Stimulated activated CD4-positive, alpha-beta T cell treated with anti-CD3 and anti-CD28 coated beads, Interleukin-1b, Interleukin-23, amount 100 ng/mL, for 1 hour (primary cell): ENCODE measurements around the gene FAM120B.

Experiments used
- DNase-seq, 2 donors: peaks; one replicate each; pipeline ENCODE4 v3.0.0-alpha.2; 2020; ENCODE audit warnings: low read depth in 2 of 2

Gene FAM120B

DNA sequence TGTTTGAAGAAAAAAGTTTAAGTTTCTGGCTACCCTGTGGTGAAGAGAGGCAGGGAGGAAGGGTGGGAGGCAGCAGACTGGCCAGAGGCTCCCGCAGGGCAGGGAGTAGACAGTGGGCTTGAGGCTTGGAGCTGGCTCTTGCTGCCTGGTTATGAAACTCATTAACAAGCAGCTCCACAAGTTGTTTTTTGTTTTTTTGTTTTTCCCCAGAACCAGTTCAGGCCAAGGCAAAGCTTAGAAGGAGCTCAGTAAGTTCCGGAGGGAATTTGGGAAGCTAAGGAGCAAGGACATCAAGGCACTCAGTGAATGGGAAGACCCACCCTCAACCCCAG is 19.7 kb upstream of the FAM120B start:
- DNase-seq, result no peak

DNA sequence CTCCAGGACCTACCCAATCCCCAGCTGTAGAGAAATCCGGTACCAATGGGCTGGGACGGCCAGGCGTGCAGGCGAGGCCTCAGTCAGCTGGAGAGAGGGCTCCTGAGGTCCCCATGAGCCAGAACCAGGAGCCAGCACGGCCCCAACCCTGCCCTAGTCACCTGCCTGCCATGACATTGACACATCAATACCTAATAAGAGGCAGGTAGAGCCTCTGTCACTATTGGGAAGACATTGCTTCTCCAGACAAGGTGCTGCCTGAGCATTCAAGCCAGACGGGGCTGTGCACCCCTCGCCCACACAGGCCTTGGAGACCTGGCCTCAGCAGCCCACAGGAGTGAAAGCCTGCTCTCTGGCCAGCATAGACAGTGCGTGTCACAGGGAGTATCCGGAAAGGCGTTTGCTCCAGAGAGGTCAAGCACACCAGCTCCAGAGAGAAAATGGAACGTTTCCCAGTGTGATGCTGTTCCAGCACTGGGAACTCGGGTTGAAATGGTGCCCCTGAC is 19.1 kb upstream of the FAM120B start:
- DNase-seq, result no peak

DNA sequence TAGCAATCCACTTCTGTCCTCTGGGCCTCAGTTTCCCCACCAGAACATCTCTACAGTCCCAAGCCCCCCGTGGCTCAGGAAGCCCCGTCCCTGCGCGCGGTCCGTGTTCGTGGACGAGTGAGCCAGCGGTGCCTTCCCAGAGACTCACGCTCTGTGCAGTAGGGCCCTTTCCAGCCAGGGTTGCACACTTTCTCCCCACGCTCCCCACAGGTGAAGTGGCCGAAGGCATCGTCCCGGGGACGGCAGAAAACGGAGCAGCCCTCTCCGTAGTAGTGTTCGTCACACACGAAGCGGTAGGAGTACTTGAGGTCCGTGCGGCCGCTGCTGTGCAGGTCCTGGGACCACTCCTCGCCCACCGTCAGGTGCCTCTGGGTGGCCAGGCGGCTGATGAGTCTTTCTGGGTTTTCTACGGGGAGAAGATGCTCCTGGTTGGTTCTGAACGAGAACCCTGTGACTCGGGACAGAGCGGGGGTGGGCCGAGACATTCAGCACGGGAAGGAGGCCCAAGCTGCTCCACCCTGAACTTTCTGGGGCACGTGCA is 18.4 kb upstream of the FAM120B start:
- no peak for DNase-seq

DNA sequence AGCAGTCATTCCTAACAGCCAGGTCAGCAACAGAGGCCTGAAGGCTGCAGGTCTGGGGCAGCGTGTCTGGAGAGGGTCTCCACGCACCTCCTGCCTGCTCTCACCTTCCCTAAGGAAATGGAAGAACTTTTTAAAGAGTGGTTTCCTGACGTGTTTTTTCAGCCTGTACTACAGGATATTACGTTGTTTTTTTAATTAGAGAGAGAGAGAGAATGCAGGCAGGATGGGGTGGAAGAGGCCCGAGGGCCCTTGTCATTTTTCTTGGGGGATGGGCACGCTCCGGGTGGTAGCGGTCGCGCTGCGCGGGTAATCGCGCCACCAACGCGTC is 17.7 kb upstream of the FAM120B start:
- DNase-seq, result no peak

DNA sequence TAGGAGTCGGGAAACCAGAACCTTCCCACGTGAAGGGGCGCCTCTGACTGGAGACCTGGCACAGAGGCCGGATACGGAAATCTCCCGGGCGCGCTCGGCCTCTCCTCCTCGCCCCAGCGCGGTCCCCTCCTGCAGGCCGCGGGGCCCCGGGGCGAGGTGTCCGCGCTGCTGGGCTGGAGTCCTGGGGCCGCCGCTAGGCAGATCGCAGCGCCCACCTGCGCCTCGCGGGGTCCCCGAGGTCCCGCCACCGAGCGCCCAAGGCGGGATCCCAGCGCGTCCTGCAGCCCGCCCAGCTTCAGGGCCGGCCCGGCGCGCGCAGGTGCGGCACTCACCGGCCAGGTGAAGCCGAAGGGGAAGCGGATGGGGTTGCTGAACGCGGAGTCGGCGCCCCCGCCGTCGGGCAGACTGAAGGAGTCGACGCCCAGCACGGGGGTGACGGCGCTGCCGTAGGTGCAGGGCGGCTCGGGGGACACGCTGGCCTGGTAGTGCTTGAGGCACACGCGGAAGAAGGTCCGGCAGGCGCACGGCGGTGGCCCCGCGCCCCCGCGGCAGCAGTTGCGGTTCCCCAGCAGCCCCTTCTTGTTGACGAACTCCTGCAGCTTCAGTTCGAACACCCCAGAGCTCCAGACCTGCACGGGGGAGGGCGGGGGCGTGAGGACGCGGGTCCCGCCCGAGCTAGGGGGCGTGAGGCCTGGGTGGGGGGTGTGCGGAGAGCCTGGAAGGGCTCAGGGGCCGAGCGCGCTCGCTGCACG is 17.2 kb upstream of the FAM120B start:
- DNase-seq, result no peak

DNA sequence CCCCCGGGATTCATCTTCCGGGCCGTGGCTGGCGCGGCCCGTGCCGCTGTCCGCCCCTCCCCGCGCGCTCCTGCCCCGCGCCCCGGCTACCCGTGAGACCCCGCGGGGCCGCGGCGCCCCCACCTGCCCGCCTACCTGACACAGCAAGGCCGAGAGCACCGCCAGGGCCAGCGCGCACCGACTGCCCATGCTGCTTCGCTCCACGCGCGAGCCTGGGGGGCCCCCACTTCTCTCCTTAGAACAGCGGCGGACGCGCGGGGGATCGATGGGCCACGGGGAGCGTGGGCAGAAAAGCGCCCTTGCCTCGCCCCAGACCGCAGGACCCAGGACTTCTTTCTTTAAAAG is 16.6 kb upstream of the FAM120B start:
- DNase-seq, result no peak

DNA sequence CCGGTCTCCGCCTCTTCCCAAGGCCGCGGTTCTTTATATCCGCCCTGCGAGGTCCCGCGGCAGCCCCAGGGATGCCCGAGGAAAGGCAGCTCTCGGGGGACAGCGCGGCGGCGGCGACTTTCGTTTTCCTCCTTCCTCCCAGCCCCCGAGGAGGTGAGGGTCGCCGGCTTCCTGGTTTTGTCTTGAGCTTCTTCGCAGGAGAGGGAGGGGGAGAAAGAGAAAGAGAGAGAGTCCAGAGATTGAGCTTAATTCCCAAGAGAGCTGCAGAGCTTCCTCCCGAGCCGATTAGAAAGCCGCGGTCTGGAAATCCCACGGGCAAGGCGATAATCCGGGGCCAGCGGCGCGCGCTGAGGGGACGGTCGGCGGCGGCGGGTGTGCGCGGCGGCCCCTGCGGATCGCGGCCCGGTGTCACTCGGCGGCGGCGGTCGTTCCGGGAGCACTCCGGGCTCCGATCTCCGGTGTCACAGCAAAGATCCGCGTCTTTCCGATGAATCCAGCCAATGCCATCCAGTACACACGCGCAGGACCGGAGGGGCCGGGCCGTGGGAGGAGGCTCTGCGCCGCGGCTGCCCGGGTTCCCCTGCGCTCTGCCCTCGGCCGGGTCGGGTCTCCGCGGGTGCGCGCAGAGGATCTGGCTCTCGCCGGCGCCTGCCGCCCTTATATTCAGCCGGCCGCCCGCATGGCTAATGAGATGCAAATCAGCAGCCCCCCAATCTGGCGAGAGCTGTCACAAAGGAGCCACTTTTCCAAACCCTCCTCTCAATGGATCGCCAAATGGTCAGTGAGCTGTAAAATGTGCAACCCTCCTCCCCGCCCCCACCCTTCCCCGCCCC is 16.0 kb upstream of the FAM120B start, which contains the start of gene DLL1:
Gene DLL1, minus strand, starts transcription at position 783 of the 833 bp plus-strand sequence. CDS start 939 bp downstream, outside the sequence.
- DNase-seq, result no peak

DNA sequence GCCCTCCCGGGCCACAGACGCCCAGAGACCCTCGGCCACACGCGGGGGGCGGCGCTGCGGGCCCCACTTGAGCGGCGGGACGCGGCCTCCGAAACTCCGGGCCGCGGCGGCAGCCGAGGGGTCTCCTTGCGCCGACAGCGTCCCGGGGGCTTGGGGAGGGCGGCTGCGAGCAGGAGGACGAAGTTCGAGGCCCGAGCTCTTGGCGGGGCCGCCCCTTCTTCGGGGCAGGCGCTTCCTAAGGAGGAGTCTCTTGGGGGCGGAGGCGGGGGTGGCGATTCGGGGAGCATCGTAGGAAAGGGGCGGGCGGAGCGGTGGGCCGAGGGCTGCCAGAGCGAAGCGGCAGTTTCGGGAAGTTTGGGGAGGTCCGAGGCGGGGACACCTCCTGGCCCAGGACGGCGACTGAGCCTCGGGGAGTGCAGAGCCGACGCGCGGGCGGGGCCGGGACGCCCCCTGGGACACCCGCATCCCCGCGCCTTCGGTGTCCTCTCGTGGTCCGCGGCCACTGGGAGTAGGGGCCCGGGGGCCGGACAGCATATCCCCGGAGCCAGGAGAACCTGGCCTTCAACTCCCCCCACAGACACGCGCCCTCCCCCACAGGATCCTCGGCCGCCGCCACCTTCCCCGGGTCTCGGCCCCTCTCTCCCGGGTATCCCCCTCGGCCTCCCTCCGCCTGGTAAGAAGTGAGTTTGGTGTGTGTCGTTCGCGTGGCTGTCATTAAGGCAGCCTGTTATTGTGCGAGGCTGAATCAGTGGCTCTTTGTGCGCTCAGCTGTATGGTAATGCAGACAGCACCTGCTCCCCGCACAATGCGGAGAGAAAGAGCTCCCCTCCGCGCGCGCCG is 15.1 kb upstream of the FAM120B start:
- DNase-seq, result no peak

DNA sequence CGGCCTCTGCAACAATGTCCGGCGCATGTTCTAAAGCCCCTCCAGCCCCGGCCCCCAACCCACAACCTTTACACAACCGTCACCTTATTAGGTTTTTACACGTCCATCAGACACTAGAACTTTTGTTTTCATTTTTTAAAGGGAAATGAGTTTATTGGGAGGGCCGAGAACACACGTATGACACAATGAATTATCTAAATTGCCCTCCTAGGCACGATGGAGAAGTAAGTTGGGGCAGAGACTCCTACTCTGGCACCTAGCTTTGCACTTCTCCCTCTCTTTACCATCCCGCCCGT is 14.5 kb upstream of the FAM120B start:
- no peak for DNase-seq

DNA sequence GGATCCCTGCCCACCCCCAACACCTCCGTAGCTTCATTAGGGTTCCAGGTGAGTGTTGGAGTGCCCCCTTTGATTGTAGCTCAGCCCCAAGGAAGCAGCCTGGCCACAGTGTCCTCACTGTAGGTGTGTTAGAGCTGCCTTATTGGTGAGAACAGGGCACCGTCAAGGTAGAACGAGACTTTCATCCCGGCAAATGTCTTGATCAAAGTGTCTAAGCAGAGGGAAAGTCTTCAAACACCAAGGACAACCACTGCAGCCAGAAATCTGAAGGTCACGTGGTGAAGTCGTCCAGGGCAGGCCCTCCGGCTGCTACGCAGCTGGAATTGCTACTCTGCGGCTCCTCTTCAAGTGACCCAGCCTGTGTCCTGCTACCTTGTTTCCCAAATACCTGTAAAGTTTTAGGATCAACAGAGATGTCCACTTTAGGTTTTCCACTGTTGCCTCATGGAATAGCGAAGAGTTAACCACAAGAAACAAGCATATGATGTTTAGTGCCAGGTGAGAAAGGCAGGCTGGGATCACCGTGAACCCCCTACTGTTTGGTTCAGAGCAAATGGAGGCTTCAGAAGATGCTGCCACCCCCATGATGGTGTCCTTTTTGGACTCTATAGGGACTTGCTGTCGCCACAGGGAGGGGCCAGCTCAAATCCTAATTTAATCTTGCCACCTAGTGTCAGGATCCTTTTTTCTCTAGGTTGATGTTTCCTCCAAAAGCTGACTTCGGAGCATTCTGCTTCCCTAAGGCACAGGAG is 14.0 kb upstream of the FAM120B start:
- DNase-seq, result no peak

DNA sequence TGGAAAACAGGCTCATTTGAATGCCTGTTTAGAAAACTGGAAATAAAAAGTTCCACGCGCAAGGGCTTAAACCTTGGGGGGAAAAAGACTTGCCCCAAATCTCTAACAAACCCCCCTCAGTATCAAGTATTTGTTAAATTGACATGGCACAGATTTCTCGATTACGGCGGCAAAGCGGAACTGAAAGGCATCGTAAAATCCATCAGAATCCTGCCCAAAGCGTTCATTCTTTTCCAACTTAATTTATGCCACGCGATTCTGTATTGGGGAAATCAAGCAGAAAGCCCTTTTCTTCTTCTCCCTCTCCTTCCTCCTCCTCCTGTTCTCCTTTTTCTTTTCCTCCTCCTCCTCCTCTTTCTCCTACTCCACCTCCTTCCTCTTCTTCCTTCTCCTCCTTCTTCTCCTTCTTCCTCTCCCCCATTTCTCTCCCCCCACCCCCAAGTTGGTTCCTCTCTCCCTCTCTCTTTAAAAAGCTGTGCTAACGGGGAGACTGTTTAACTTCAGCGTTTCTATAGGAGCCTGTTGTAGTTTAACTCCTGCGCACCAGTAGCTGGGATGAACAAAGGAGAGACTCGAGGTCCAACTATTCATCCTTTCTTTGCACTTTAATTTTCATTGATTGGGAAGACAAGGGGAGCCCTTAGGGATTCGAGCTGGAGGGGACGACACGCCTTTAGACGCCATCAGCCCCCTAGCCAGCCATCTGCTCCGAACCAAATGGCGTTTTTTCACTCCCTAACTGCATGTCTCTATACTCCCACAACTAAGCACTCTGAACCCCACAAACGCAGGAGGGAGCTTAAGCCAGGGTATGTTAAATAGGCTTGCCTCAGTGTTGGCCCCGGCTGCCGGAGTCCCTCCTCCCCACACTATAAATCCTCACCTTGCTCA is 13.0 kb upstream of the FAM120B start:
- no peak for DNase-seq

DNA sequence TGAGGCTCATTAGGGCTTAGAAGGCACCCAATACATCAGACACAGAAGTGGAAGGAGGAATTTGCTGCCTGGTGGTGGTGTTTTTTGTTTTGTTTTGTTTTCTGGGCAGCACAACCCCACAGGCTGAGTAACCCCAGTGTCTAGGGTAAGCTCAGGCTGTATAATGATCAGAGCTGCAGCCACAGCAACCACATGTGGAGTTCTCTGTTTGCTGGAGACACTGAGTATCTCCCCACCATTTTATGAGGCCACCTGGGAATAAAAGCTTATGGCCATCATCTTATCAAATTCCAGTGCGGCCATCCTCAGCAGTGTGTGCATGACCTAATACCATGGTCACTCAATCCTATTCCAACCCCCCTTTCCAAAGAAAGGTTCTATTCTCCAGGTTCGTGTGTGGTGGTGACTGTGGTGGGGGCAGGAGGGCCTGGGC is 12.2 kb upstream of the FAM120B start:
- DNase-seq, result no peak

DNA sequence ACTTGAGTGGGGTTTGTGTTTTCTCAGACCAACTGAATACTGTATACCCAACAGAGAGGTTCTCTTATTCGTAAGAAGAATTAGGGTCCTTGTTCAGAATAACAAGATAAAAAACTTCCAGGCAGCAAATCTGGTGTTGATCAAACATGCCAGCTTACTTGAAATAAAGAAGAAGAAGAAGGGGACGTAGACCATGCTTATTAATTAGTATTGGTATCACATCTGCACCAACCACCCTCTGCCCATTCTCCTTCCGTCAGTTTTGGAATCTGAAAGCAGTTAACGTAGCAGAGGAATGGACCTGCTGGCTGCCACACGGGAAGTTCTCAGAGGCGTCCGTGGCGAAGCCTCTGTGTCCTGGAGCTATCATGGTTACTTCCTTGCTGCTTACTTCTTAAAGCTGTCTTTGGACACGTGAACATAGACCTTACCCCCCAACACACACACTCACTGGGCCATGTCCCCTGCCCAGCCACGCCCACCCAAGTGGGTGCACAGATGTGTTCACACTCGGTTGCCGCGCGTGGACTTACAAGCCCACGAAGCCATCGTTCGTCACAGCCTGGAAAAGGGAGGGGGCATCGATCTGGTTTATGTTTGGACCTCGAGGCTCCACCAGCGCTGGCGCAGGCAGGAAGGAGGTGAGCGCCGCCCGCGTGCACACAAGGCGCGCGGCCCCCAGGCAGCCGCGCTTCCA is 11.6 kb upstream of the FAM120B start:
- DNase-seq, result no peak

DNA sequence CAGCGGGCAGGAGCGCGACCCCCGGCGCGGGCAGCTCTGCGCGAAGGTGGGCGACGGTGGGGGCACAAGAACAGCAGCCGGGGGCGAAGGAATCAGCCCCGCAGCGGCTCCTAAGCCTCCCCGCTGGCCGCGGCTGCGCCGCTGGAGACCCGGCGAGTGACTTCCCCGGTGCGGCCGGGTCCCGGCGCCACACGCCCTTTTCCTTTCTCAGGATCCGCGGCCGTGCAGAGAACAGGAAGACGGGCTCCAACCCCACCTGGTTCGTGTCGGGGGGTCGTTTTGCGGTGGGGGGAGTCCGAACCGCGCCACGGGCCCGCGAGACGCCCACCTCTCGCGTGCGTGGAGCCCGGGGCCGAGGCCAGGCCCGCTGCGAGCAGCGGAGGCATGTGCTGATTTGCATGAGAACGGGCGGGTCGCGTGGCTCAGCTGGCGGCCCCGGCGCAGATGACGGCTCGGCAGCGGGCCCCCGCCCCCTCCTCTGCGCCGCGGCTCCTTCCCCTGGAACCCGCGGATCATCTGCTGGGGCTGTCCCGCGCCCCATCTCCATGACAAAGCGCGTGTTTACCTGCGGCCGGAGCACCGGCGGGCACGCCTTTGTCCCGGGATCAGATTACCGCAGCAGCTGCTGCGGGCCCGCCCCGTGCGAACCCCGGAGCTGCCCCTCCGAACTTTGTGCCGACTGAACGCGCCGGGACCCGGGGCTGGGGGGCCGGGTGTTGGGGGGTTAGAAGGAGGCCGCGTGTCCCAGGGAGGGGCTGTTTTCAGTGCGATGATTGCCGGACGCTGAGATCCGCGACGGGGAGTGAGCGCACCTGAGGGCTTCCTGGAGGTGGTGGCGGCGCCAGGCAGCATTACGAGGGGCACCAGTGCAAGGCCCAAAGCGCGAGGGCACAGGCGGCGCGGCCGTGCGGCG is 10.8 kb upstream of the FAM120B start:
- no peak for DNase-seq

DNA sequence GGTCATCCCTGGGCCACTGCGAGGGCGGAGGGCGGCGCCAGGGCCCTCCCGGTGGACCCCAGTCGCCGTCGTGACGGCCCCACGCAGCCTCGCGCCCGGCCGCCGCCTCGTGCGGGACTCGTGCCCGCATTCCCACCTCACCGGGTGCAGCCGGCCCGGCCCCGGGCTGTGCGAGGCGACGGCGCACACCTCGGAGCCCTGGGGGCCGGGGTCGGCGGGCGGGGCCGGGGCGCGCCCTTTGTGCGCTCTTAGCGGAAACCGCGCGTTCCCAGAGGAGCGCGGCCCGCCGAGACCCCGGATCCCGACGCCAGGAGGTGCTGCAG is 10.2 kb upstream of the FAM120B start:
- DNase-seq, result no peak

DNA sequence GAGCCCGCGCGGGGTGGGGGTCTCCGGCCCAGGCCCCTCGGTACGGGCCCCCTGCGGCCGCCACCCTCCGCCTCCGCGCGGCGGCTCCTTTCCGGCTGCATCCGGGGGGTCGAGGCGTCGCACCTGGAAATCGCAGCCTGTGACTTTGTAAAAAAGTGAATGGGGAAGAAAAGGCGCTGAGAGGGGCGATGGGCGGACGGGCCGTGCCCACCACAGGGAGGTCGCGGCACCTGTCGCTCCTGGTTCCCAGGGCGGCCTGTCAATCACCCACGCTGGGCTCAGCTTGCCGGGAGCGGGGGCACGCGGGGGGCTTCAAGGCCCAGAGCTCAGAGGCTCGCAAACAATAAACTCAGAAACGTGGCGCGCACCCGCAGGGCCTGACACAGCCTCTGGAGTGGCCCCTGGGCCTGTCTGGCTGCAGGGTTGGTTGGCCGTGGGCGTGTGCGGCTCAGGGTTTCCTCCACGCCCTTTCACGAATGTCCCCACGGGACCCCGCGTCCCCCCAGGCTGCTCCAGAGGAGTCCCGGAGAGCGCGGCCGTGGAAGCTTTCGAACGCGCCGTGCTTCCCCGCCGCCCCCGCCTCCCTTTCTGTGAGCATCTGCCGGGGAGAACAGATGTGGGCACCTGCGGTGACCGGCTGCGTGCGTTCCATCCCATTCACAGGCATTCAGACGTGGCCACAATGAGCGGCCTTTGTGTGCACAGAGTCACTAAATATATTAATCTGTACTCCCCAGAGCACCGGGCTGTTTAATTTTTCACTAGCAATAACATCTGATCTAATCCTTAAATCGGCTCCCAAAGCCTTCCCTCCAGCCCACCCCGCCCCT is 9.6 kb upstream of the FAM120B start:
- no peak for DNase-seq

DNA sequence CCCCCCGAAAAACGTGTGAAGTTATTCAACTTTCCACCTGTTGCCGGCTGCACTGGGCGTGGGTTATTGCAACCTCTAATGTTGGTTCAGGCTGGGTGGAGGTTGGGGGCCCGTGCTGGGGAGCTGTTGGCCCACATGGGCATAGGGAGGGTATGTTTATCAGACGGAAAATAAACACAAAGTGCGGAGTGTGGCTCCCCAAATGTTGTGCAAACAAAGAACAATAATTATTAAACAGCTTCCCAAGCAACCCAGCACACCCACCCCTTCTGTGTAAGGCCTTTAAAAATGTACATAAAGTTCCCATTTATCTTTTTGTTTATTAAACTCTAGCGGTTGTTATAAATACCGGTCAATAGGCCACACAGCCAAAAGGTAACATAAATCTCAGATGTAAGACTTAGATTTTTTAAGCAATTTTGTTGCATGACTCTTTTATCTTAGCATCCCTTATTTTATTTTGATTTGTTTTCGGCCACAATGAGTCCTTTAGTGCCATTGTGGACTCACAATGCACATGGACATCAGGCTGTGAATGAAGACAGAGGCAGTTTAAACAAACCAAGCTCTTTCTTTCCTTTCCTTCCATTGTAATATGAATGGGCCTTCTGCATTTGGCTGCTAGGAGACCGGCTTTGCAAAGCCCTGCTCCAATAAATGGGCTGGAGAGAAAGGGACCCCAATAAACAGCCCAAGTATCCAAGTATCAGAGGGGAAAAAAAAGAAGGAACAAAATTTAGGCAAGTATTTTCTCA is 8.8 kb upstream of the FAM120B start:
- no peak for DNase-seq
